NCI-H82 (cell line): ENCODE data around the gene GREB1L.
"Not testable (repeated sequence)": the region's sequence is repeated elsewhere in the genome, so short reads cannot be mapped to it uniquely, and the experiment has no call there.

ENCODE experiments used
- DNase-seq: peaks from one replicate; lab custom pipeline; 2025; lab: John Stamatoyannopoulos, UW

Gene GREB1L

GRCh38 chr18:21307578-21307977 is 65.5 kb downstream of the GREB1L start:
- DNase-seq, result no peak

- no peak for DNase-seq
Observed at GRCh38 chr18:21309248-21309647, 67.2 kb downstream of the GREB1L start.

- DNase-seq, result not testable (repeated sequence)
Observed at GRCh38 chr18:21311980-21312379, 69.9 kb downstream of the GREB1L start.

- no peak for DNase-seq
Observed at GRCh38 chr18:21313576-21313975, 71.5 kb downstream of the GREB1L start.

GRCh38 chr18:21314724-21315123 is 72.7 kb downstream of the GREB1L start:
- DNase-seq, result no peak

- not testable (repeated sequence) for DNase-seq
Observed at GRCh38 chr18:21315126-21315525, 73.1 kb downstream of the GREB1L start.

GRCh38 chr18:21315741-21316197 is 73.7 kb downstream of the GREB1L start:
- DNase-seq, result no peak

- DNase-seq, result no peak
Observed at GRCh38 chr18:21316296-21316695, 74.3 kb downstream of the GREB1L start.

- DNase-seq, result no peak
Observed at GRCh38 chr18:21321711-21322110, 79.7 kb downstream of the GREB1L start.

- DNase-seq, result no peak
Observed at GRCh38 chr18:21327101-21327500, 85.1 kb downstream of the GREB1L start.

- no peak for DNase-seq
Observed at GRCh38 chr18:21330122-21330701, 88.2 kb downstream of the GREB1L start.

- peak; percentile 68 for DNase-seq
Observed at GRCh38 chr18:21331065-21331464, 89.0 kb downstream of the GREB1L start.

GRCh38 chr18:21335927-21336488 is 94.0 kb downstream of the GREB1L start:
- DNase-seq, result peak; percentile 13

GRCh38 chr18:21336846-21337245 is 94.8 kb downstream of the GREB1L start:
- DNase-seq, result no peak

GRCh38 chr18:21341141-21341540 is 99.1 kb downstream of the GREB1L start:
- DNase-seq, result no peak

GRCh38 chr18:21342372-21342771 is 100.3 kb downstream of the GREB1L start:
- peak; percentile 78 for DNase-seq

GRCh38 chr18:21344860-21345259 is 102.8 kb downstream of the GREB1L start:
- DNase-seq, result no peak

GRCh38 chr18:21345840-21346239 is 103.8 kb downstream of the GREB1L start:
- DNase-seq, result no peak

GRCh38 chr18:21359746-21360145 is 117.7 kb downstream of the GREB1L start:
- DNase-seq, result no peak

- peak; percentile 72 for DNase-seq
Observed at GRCh38 chr18:21361307-21361880, 119.4 kb downstream of the GREB1L start.

- DNase-seq, result peak; percentile 28
Observed at GRCh38 chr18:21362831-21363230, 120.8 kb downstream of the GREB1L start.

- peak; percentile 72 for DNase-seq
Observed at GRCh38 chr18:21363348-21363747, 121.3 kb downstream of the GREB1L start.

GRCh38 chr18:21364471-21364870 is 122.4 kb downstream of the GREB1L start:
- peak; percentile 25 for DNase-seq

- DNase-seq, result no peak
Observed at GRCh38 chr18:21366896-21367295, 124.9 kb downstream of the GREB1L start.
